HepG2 (cell line): ENCODE results near the gene WBP1. TPM values are rescaled to one million over a fixed set of nuclear protein-coding genes. Genes with fewer than 3 reads are reported as not detected.
A peak's percentile ranks its signal among the peaks of the same experiment; 100 is the strongest.

Experiments used
- ARHGAP35 ChIP-seq: sonication (generic); formaldehyde crosslinking; IDR thresholded peaks from 2 replicates; pipeline ENCODE4 v1.9.0; 2022; ENCODE audit warnings: mild to moderate bottlenecking, inconsistent platforms, moderate library complexity, missing genetic modification reagents, borderline replicate concordance
- CERS6 ChIP-seq: sonication (generic); formaldehyde crosslinking; IDR thresholded peaks from 2 replicates; pipeline ENCODE4 v1.5.0; 2020; ENCODE audit warnings: missing genetic modification reagents
- FOXJ3 ChIP-seq: sonication (generic); formaldehyde crosslinking; IDR thresholded peaks from 2 replicates; pipeline ENCODE4 v1.4.0; 2020; ENCODE audit warnings: missing genetic modification reagents, mild to moderate bottlenecking, borderline replicate concordance
- HNRNPH1 ChIP-seq: fragments of 200-400 bp; formaldehyde crosslinking; optimal IDR thresholded peaks from 2 replicates; pipeline ENCODE3; 2017; ENCODE audit warnings: mild to moderate bottlenecking, low read depth, low read length
- HOXA9 ChIP-seq: sonication (generic); formaldehyde crosslinking; IDR thresholded peaks from 2 replicates; pipeline ENCODE4 v1.8.1; 2022; ENCODE audit warnings: missing genetic modification reagents, mild to moderate bottlenecking, moderate library complexity, borderline replicate concordance
- PCBP2 ChIP-seq: fragments of 200-400 bp; formaldehyde crosslinking; optimal IDR thresholded peaks from 2 replicates; pipeline ENCODE3; 2018; ENCODE audit warnings: low read length, low read depth; ENCODE audit not compliant: poor library complexity, severe bottlenecking
- RAD51 ChIP-seq: fragments of 450-650 bp; IDR thresholded peaks from 2 replicates; pipeline ENCODE4 v1.6.1; 2016; ENCODE audit warnings: borderline replicate concordance
- STAT5B ChIP-seq: sonication (generic); formaldehyde crosslinking; IDR thresholded peaks from 2 replicates; pipeline ENCODE4 v1.4.0; 2020; ENCODE audit warnings: missing genetic modification reagents
- ZFP41 ChIP-seq: sonication (generic); formaldehyde crosslinking; IDR thresholded peaks from 2 replicates; pipeline ENCODE4 v1.4.0; 2020; ENCODE audit warnings: mild to moderate bottlenecking, missing genetic modification reagents, borderline replicate concordance
- ZNF318 ChIP-seq: sonication (generic); formaldehyde crosslinking; IDR thresholded peaks from 2 replicates; pipeline ENCODE4 v1.4.0; 2020; ENCODE audit warnings: mild to moderate bottlenecking, missing genetic modification reagents
- ZNF441 ChIP-seq: sonication (generic); formaldehyde crosslinking; IDR thresholded peaks from 2 replicates; pipeline ENCODE4 v1.7.0; 2021; ENCODE audit warnings: missing genetic modification reagents, borderline replicate concordance
- ZNF484 ChIP-seq: sonication (generic); formaldehyde crosslinking; IDR thresholded peaks from 2 replicates; pipeline ENCODE4 v1.5.1; 2020; ENCODE audit warnings: mild to moderate bottlenecking, low read depth, missing genetic modification reagents, borderline replicate concordance
- ZNF660 ChIP-seq: sonication (generic); formaldehyde crosslinking; IDR thresholded peaks from 2 replicates; pipeline ENCODE4 v1.5.1; 2020; ENCODE audit warnings: mild to moderate bottlenecking, low read depth, missing genetic modification reagents, borderline replicate concordance
- ZNF713 ChIP-seq: sonication (generic); formaldehyde crosslinking; IDR thresholded peaks from 2 replicates; pipeline ENCODE4 v1.4.0; 2020; ENCODE audit warnings: mild to moderate bottlenecking, missing genetic modification reagents
- ZNF761 ChIP-seq: sonication (generic); formaldehyde crosslinking; conservative IDR thresholded peaks from 2 replicates; pipeline ENCODE4 v1.4.0; 2020; ENCODE audit warnings: mild to moderate bottlenecking, missing genetic modification reagents
- ZNF816 ChIP-seq: sonication (generic); formaldehyde crosslinking; IDR thresholded peaks from 2 replicates; pipeline ENCODE4 v1.8.0; 2022; ENCODE audit warnings: missing genetic modification reagents, mild to moderate bottlenecking, borderline replicate concordance
- ZSCAN12 ChIP-seq: sonication (generic); formaldehyde crosslinking; IDR thresholded peaks from 2 replicates; pipeline ENCODE4 v1.9.0; 2021; ENCODE audit warnings: mild to moderate bottlenecking, missing genetic modification reagents
- polyA plus RNA-seq, 8 experiments: library from polyadenylated mRNA; depleted of rRNA in 3 of 8; stranded (reverse) in 7 of 8; unstranded in 1 of 8; fragments of >200 nt; fragmentation: Illumina TruSeq in 4 of 8; extraction: Trizol in 4 of 8; gene quantifications; 2 replicates each; pipeline versions ENCODE4 v1.2.1 to v1.2.3, GENCODE V29; 2011 to 2016; ENCODE audit warnings: low read depth in 4 of 8, missing spikeins in 1 of 8, mixed read lengths in 1 of 8; ENCODE audit not compliant: insufficient read depth in 1 of 8
- total RNA-seq, 5 experiments: library from RNA; depleted of rRNA; stranded (reverse); fragments of >200 nt; fragmentation: Illumina TruSeq; extraction: Trizol; gene quantifications; 2 replicates each; pipeline ENCODE4 v1.2.3, GENCODE V29; 2016; ENCODE audit warnings: low read depth in 1 of 5

Gene WBP1
- total and polyA plus RNA-seq, 2 of the 13 experiments (the other 11 are each of a cell fraction or from before 2014, with no cell fraction given), result 38.8 to 85.7 TPM

DNA sequence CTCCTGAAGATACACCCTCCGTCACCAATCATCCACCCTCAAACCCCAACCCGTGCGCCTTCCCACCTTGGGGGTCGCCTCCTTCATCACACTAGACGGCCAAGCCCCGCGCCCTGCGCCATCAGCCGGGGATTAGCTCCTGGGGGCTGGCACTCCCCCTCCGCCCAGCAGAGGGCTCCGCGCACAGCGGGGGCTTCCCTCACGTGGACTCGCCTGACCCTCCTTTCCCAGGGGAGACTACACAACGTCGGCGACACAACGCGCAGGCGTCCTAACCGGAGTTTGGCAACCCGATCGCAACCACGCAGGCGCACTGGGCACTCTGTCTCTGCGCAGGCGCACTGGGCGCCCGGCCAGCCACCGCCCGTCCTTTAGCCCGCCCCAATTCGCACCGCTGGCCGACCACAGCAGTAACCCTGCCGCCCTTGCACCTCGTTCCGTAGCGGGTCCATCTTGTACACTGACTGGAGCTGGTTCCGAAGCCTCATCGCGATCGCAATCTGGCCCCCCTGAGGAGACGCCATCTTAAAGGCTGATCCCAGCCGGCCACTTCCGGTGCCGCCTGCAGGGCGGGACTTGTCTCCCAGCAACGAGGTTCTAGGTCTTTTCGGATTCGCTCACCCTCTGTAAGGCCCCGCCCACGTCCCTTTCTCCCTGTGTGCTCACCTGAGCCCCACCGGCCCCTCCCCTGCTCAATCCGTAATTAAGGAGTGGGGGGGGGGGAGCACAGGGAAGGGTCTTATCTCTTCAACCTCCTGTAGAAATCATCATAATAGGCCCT, 49.1 kb downstream of the WBP1 start, which contains the start of gene PCGF1 (continued):
- TF ChIP-seq STAT5B (CRISPR knock-in tag), result no peak; the same call in 1 of the 2 replicates
- no peak for TF ChIP-seq ZFP41 (CRISPR knock-in tag)
- no peak for TF ChIP-seq ZNF660 (CRISPR knock-in tag)
- TF ChIP-seq ZSCAN12 (CRISPR knock-in tag), result no peak
- no peak for TF ChIP-seq PCBP2
- TF ChIP-seq HNRNPH1, result no peak
- TF ChIP-seq ZNF761 (CRISPR knock-in tag), result peak; percentile 64
- no peak; the same call in 1 of the 2 replicates for TF ChIP-seq CERS6
- TF ChIP-seq ZNF318 (CRISPR knock-in tag), result peak; percentile 87; the same call in 1 of the 2 replicates
- peak; percentile 53; the same call in 1 of the 2 replicates for TF ChIP-seq ZNF484 (CRISPR knock-in tag)
- TF ChIP-seq FOXJ3 (CRISPR knock-in tag), result 0 out of 2 replicates have a peak, but pooled peaks have one; percentile 47
- peak; percentile 94 for TF ChIP-seq ARHGAP35 (CRISPR knock-in tag)
- no peak for TF ChIP-seq ZNF816 (CRISPR knock-in tag)
- no peak; the same call in 1 of the 2 replicates for TF ChIP-seq HOXA9 (CRISPR knock-in tag)
- TF ChIP-seq ZNF441, result no peak; the same call in 1 of the 2 replicates
- no peak for TF ChIP-seq RAD51
- TF ChIP-seq ZNF713, result no peak
